Activated CD4-positive, alpha-beta memory T cell treated with anti-CD3 and anti-CD28 coated beads for 36 hours (primary cell): ENCODE results near the gene DCUN1D3. TPM values are rescaled to one million over a fixed set of nuclear protein-coding genes. Genes with fewer than 3 reads are reported as not detected.

Source experiments
- CTCF ChIA-PET: fragments of 350-600 bp; sonication (Branson Sonifier 250); formaldehyde crosslinking; loops from one replicate; lab custom pipeline; 2021; ENCODE audit warnings: antibody characterized with exemption, inconsistent platforms; lab: Charles Lee
- POLR2A ChIA-PET: fragments of 350-600 bp; sonication (Branson Sonifier 250); formaldehyde crosslinking; loops from one replicate; lab custom pipeline; 2021; ENCODE audit warnings: antibody characterized with exemption; lab: Charles Lee
- DNase-seq: peaks from one replicate; pipeline ENCODE4 v3.0.0-alpha.2; 2020
- H3K27ac Mint-ChIP-seq: one replicate; pipeline ENCODE4 v1.8.0; 2021; ENCODE audit warnings: mixed read lengths
- H3K27me3 Mint-ChIP-seq: one replicate; pipeline ENCODE4 v1.8.0; 2021; ENCODE audit warnings: mixed read lengths
- H3K36me3 Mint-ChIP-seq: one replicate; pipeline ENCODE4 v1.8.0; 2021; ENCODE audit warnings: mixed read lengths
- H3K4me1 Mint-ChIP-seq: one replicate; pipeline ENCODE4 v1.8.0; 2021; ENCODE audit warnings: low read depth, mixed read lengths
- H3K4me3 Mint-ChIP-seq: one replicate; pipeline ENCODE4 v1.8.0; 2021; ENCODE audit warnings: mild to moderate bottlenecking, mixed read lengths
- H3K9me3 Mint-ChIP-seq: one replicate; pipeline ENCODE4 v1.8.0; 2021; ENCODE audit warnings: mixed read lengths
- intact Hi-C: fragments of 100-400 bp; cut with micrococcal nuclease; formaldehyde crosslinking; loops from one replicate; pipeline ENCODE4 v1.15.1; 2023
- total RNA-seq, 2 experiments: library from RNA; stranded (reverse); gene quantifications; one replicate each; pipeline ENCODE4 v1.2.3, GENCODE V29; 2021

DCUN1D3 gene
- total RNA-seq, 2 experiments from 2014 or later, result 5.9 TPM

- ChIA-PET POLR2A (no interaction called here), CTCF (interaction anchor here (1.7 kb wide), 1 partner anchor 68 kb away, joined by 6 read pairs; no protein-coding TSS in a partner anchor)
- H3K4me3 Mint-ChIP-seq, result no peak overlapping the region
- H3K36me3 Mint-ChIP-seq, result peaks cover 14% of the 10 kb centered on the region
- intact Hi-C loops, result no loop called here
- H3K27ac Mint-ChIP-seq, result no peak overlapping the region
- H3K27me3 Mint-ChIP-seq, result no peaks in the 10 kb centered on the region
- no peak for DNase-seq
- peaks cover 9% of the 10 kb centered on the region for H3K4me1 Mint-ChIP-seq
- no peaks in the 10 kb centered on the region for H3K9me3 Mint-ChIP-seq
Observed at GRCh38 chr16:20918486-20919239, 18.5 kb upstream of the DCUN1D3 start.

- H3K4me1 Mint-ChIP-seq, result peaks cover 9% of the 10 kb centered on the region
- H3K27ac Mint-ChIP-seq, result no peak overlapping the region
- intact Hi-C loops, result no loop called here
Observed at GRCh38 chr16:20916942-20917341, 16.8 kb upstream of the DCUN1D3 start.

DNA sequence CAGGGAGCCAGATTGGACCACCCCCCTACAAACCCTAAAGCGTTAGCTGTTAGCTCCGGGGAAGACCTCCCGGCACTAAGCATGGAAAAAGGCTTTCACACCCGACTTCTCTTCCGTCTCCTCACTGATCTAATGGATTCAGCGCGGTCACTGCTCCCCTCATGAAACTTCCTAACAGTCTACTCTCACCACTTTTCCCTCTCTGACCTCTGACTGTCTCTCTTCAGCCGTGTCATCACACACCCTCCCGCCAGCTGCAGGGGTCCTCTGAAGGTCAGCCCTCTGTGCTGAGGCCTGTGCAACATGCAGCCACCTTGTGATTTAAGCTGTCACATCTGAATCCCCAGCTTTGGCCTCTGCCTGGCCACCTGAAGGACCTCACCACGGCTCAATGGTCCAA is 16.1 kb upstream of the DCUN1D3 start:
- POLR2A ChIA-PET, result no interaction called here
- CTCF ChIA-PET, result no interaction called here

More at GRCh38 chr16:20916942-20917341, 16.8 kb upstream of the DCUN1D3 start:
- no peak for DNase-seq
- H3K4me3 Mint-ChIP-seq, result no peak overlapping the region
- no peaks in the 10 kb centered on the region for H3K9me3 Mint-ChIP-seq
- ChIA-PET CTCF (no interaction called here), POLR2A (no interaction called here)
- peaks cover 14% of the 10 kb centered on the region for H3K36me3 Mint-ChIP-seq
- H3K27me3 Mint-ChIP-seq, result no peaks in the 10 kb centered on the region

DNA sequence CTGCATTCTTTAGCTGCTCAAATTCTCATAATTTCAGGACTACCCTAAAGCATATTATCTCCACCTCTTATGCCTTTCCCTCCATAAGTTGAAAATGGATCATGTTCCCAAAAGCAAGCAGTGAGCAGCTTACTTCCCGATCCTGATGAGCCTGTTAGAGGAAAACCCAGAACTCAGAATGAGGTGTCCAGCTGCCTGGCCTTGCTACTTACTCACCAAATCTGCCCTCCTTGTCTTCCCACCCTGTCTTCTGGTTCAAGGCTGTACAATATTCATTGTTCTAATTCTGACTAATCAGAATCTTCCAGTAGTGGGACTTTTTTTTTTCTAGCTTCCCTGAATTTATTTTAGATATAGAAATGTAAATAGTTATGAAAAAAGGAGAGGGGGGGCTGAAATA is 11.2 kb upstream of the DCUN1D3 start:
- Mint-ChIP-seq H3K36me3 (peaks cover 8% of the 10 kb centered on the region), H3K27ac (peak overlapping the region; percentile 75), H3K4me3 (peak overlapping the region; percentile 7), H3K27me3 (no peaks in the 10 kb centered on the region), H3K4me1 (peaks cover 24% of the 10 kb centered on the region), H3K9me3 (no peaks in the 10 kb centered on the region)
- DNase-seq, result no peak
- intact Hi-C loops, result loop anchor here (1.0 to 2.0 kb wide), 4 partner anchors 10 to 37 kb away; no protein-coding TSS in a partner anchor
- ChIA-PET CTCF (interaction anchor here (0.6 to 1.3 kb wide), 5 partner anchors 9 to 105 kb away, joined by 3 to 4 read pairs (median 4); partner anchors contain the start of genes ERI2 and REXO5), POLR2A (interaction anchor here (0.6 to 4.2 kb wide), 5 partner anchors 11 to 109 kb away, joined by 3 to 28 read pairs (median 4); partner anchors contain the start of genes DCUN1D3 and LYRM1)

More for the DNA sequence above, 16.1 kb upstream of the DCUN1D3 start:
- H3K4me3 Mint-ChIP-seq, result no peak overlapping the region
- H3K27me3 Mint-ChIP-seq, result no peaks in the 10 kb centered on the region
- DNase-seq, result no peak
- H3K4me1 Mint-ChIP-seq, result peaks cover 15% of the 10 kb centered on the region
- intact Hi-C loops, result no loop called here
- no peaks in the 10 kb centered on the region for H3K9me3 Mint-ChIP-seq
- no peak overlapping the region for H3K27ac Mint-ChIP-seq
- H3K36me3 Mint-ChIP-seq, result peaks cover 14% of the 10 kb centered on the region

GRCh38 chr16:20910781-20911321 is 10.7 kb upstream of the DCUN1D3 start:
- Mint-ChIP-seq H3K4me1 (peaks cover 24% of the 10 kb centered on the region), H3K27ac (peak overlapping the region; percentile 75), H3K27me3 (no peaks in the 10 kb centered on the region), H3K9me3 (no peaks in the 10 kb centered on the region), H3K4me3 (no peak overlapping the region), H3K36me3 (peaks cover 5% of the 10 kb centered on the region)
- CTCF ChIA-PET, result interaction anchor here (0.6 to 1.3 kb wide), 5 partner anchors 9 to 104 kb away, joined by 3 to 4 read pairs (median 4); partner anchors contain the start of genes ERI2 and REXO5
- intact Hi-C loops, result loop anchor here (1.0 to 2.0 kb wide), 4 partner anchors 10 to 37 kb away; no protein-coding TSS in a partner anchor
- POLR2A ChIA-PET, result interaction anchor here (0.6 to 4.2 kb wide), 5 partner anchors 11 to 109 kb away, joined by 3 to 28 read pairs (median 4); partner anchors contain the start of genes DCUN1D3 and LYRM1
- no peak for DNase-seq

DNA sequence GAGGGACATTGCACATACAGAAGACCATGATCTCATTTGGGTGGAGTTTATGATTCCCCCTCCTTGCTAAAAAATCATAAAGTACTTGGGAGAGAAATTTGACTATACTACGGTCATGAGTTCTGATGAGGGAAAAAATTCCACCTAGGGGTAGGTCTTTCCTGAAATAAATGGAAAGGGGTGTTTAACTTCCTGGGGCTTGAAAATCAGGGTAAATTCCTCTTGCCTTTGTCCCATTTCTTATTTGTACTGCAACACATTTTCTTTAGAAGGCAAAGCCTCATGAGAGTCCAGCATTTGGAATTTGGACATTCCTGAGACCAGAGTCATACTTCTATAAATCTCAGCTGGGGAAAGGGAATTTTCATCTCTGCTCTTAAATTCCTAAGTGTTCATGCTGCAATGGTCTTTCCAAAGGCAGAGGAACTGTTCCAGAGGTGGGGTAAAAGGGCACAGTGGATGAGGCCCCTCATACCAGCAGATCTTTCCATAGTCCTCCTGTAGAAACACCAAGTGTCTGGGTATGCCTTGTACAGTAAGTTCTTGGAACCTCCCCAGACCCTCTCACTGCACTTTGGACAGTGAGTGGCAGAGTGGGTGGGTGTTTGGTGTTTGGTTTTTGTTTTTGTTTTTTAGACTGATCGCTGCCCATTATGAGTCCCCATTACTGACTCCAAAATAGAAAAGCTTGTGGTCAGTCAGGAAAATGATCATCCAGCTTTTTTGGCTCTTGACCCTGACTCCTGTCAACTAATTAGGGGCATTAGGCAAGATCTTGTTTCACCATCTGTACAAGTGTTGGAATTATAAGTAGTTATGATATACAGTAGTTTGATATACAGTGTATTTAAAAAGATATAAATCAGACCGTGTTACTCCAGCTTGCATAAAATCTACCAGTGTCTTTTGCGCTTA is 6.4 kb upstream of the DCUN1D3 start:
- ChIA-PET CTCF (no interaction called here), POLR2A (no interaction called here)
- no peak overlapping the region for H3K4me3 Mint-ChIP-seq
- no peak overlapping the region for H3K27ac Mint-ChIP-seq
- H3K9me3 Mint-ChIP-seq, result no peaks in the 10 kb centered on the region
- no peak for DNase-seq
- intact Hi-C loops, result loop anchor here (1.0 to 10.0 kb wide), 3 partner anchors 32 to 398 kb away; partner anchors contain the start of genes ERI2 and REXO5
- peaks cover 58% of the 10 kb centered on the region for H3K4me1 Mint-ChIP-seq
- H3K36me3 Mint-ChIP-seq, result peaks cover 7% of the 10 kb centered on the region
- no peaks in the 10 kb centered on the region for H3K27me3 Mint-ChIP-seq

DNA sequence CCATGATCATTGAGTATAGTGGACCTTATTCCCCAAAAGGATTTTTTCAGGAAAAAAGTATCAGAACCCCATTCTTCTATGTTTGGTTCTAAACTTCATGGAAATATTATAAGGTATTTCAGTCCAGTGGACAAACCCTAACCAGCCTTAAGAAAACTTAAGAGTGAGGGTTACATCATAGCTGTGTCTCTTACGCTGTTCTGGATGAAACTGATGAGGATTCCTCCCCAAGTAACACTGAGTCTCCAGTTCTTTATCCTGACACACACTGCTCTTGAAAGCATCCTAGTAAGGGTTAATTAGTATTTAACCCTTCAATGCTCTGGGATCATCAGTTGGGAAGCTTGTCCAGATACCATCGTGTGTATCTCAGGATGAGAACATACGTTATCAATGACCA is 5.4 kb upstream of the DCUN1D3 start:
- H3K9me3 Mint-ChIP-seq, result no peaks in the 10 kb centered on the region
- no peaks in the 10 kb centered on the region for H3K27me3 Mint-ChIP-seq
- H3K27ac Mint-ChIP-seq, result no peak overlapping the region
- CTCF ChIA-PET, result no interaction called here
- H3K36me3 Mint-ChIP-seq, result peaks cover 12% of the 10 kb centered on the region
- intact Hi-C loops, result loop anchor here (10.0 kb wide), 2 partner anchors 101 to 399 kb away; partner anchors contain the start of genes ERI2 and REXO5
- POLR2A ChIA-PET, result no interaction called here
- DNase-seq, result no peak
- no peak overlapping the region for H3K4me3 Mint-ChIP-seq
- H3K4me1 Mint-ChIP-seq, result peaks cover 55% of the 10 kb centered on the region

DNA sequence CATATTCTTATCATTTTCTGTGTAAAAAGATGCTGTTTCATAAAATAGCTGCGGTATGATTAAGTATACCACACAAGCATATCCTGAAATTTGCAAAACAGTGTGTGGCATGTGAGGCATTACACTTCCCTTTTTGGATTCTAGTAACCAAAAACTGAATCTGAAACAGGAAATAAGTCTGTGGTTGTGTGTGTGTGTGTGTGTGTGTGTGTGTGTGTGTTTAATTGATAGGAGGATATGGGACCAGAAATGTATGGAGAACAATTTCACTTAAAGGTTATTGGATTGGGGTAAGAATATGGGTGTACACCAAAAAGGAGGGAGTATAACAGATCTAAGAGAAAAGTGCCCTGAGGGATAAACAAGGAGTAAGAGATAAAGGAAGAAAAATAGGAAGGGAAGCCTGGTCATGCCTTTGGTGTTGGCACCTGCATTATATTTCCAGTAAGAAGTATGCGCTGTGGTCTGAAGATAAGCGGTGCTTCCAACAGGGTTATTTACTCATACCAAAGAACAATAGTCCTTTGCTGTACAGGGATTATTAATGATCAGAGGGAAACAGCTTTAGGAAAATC is 4.4 kb upstream of the DCUN1D3 start:
- peak overlapping the region; percentile 11 for H3K27ac Mint-ChIP-seq
- ChIA-PET POLR2A (interaction anchor here (1.1 kb wide), 1 partner anchor 27 kb away, joined by 3 read pairs; no protein-coding TSS in a partner anchor), CTCF (interaction anchor here (0.6 kb wide), 1 partner anchor 54 kb away, joined by 3 read pairs; no protein-coding TSS in a partner anchor)
- H3K4me1 Mint-ChIP-seq, result peaks cover 46% of the 10 kb centered on the region
- no peaks in the 10 kb centered on the region for H3K27me3 Mint-ChIP-seq
- H3K9me3 Mint-ChIP-seq, result no peaks in the 10 kb centered on the region
- intact Hi-C loops, result loop anchor here (10.0 kb wide), 2 partner anchors 100 to 400 kb away; partner anchors contain the start of genes ERI2 and REXO5
- H3K36me3 Mint-ChIP-seq, result peaks cover 12% of the 10 kb centered on the region
- peak; percentile 13 for DNase-seq
- peak overlapping the region; percentile 14 for H3K4me3 Mint-ChIP-seq

DNA sequence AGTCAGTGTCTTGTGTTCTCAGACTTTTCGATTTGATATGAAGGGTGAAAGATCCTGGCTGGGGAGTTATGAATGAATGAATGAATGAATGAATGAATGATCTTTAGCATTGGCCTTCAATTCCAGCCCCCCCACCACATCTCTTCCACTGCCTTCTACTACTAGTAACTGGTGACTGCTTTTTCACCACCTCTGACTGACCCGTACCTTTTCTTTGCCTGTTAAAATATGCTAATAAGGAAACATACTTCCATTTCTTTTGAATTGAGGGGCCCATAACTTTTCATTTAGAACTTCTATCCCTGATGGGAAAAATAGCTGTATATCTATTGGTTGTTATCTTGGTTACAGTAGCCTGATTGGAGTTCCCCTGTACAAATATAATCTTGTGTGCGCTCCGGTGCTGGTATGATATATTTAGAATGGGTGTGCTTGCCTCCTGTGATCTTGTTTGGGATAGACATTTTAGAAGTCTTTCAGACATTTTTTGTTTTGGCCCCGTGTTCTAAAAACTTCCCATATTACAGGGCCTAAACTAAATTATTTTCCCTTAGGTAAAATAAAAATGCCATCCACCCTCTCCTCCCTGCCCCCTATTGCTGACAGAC is 3.8 kb upstream of the DCUN1D3 start:
- Mint-ChIP-seq H3K36me3 (peaks cover 12% of the 10 kb centered on the region), H3K27me3 (no peaks in the 10 kb centered on the region), H3K4me3 (peak overlapping the region; percentile 14), H3K27ac (peak overlapping the region; percentile 14), H3K4me1 (peaks cover 50% of the 10 kb centered on the region), H3K9me3 (no peaks in the 10 kb centered on the region)
- ChIA-PET POLR2A (interaction anchor here (0.8 to 1.8 kb wide), 4 partner anchors 26 to 163 kb away, joined by 3 to 5 read pairs (median 3); no protein-coding TSS in a partner anchor), CTCF (interaction anchor here (1.3 kb wide), 1 partner anchor 30 kb away, joined by 3 read pairs; no protein-coding TSS in a partner anchor)
- DNase-seq, result no peak
- intact Hi-C loops, result loop anchor here (10.0 kb wide), 2 partner anchors 99 to 401 kb away; partner anchors contain the start of genes ERI2 and REXO5

DNA sequence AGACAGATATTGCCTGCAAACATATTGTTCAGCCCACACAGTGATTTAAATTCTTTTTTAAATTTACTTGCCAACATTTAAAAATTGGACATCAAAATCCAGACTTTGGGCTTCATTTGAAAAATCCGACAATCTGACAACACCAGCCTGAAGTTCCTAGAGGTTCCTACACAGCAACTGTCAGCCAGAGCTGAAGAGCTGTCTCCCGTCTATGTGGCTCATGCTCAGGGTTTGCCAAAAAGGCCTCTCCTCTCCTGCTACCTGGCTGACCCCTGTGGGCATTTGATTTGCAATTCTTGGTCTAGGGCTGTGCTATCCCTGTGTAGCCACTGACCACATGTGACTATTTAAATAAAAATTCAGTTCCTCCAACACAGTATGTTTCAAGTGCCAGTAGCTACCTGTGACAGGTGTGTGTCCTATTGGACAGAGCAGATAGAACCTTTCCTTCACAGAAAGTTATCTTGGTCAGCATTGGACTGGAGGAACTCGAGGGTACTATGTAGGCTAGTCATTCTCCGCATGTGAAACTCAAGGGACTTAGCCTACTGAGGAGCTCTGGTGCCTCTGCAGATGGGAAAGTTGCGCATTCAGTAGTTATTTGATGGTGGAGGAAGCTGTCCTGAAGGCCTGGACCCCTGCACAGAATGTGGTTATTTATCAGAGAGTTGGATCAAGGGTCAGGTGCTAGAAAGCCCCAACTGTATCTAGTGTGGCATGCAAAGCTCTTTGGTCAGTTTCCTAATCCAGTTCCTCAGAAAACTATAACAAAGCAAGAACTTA is 3.1 kb upstream of the DCUN1D3 start:
- POLR2A ChIA-PET, result interaction anchor here (0.8 to 1.8 kb wide), 4 partner anchors 25 to 163 kb away, joined by 3 to 5 read pairs (median 3); no protein-coding TSS in a partner anchor
- no peaks in the 10 kb centered on the region for H3K9me3 Mint-ChIP-seq
- no peaks in the 10 kb centered on the region for H3K27me3 Mint-ChIP-seq
- DNase-seq, result no peak
- no peak overlapping the region for H3K27ac Mint-ChIP-seq
- H3K36me3 Mint-ChIP-seq, result peaks cover 12% of the 10 kb centered on the region
- CTCF ChIA-PET, result interaction anchor here (0.7 to 1.3 kb wide), 2 partner anchors 29 to 103 kb away, joined by 3 read pairs; no protein-coding TSS in a partner anchor
- intact Hi-C loops, result loop anchor here (10.0 kb wide), 2 partner anchors 99 to 401 kb away; partner anchors contain the start of genes ERI2 and REXO5
- H3K4me1 Mint-ChIP-seq, result peaks cover 55% of the 10 kb centered on the region
- H3K4me3 Mint-ChIP-seq, result peak overlapping the region; percentile 14
